Measurements from ENCODE around the gene GPS1.

The GPS1 gene

DNA sequence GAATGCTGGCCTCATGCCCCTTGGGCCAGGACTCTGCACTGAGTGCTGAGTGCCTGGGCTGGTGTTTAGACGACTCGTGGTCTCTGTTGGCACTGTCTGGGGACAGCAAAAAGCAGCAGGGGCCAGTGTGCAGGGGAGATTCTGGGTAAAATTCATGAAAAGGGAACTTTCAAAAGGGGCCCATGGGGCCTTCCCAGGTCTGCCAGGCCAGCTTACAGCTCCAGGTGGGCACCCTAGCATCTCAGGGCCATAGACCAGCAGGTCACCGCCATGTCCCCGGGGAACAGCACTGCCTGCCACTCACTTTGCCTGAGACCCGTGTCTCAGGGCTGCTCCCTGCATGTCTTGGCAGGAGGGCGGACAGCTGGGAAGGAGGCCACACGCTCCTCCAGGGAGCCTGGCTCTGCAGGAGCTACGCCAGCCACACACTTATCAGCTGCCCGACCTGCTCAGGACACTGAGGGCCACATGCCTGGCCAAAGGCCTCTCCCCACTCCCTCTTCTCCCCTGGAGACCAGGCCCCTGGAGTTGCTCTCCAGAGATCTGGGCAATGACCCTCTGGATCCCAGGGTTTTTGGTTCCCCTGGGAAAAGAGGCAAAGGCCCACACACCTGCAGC lies 55.1 kb downstream of the GPS1 start:
- DNase-seq: no peak
